IMR-90 (cell line): ENCODE results near the gene SMIM36. TPM values are rescaled to one million over a fixed set of nuclear protein-coding genes. Genes with fewer than 3 reads are reported as not detected.

ENCODE experiments used
- ATAC-seq: fragments of 200-7000 bp; cut with Tn5 transposase; 2 replicates; pipeline ENCODE4 v1.9.1; 2020; ENCODE audit warnings: low read depth, mild to moderate bottlenecking, moderate library complexity
- BruUV-seq: library from RNA; stranded (reverse); fragments of 400-500 nt; replicated peaks from 2 replicates; lab custom pipeline; 2021; lab: Mats Ljungman, UMichigan
- CTCF ChIA-PET: fragments of 300-600 bp; formaldehyde crosslinking; extraction: SDS; loops from one replicate; lab custom pipeline; 2021; ENCODE audit warnings: antibody characterized with exemption; lab: Yijun Ruan, JAX
- POLR2A ChIA-PET: fragments of 300-600 bp; sonication (Branson Sonifier 250); formaldehyde crosslinking; loops from one replicate; lab custom pipeline; 2022; ENCODE audit warnings: antibody characterized with exemption; ENCODE audit not compliant: unreplicated experiment; lab: Charles Lee
- DNase-seq: peaks from one replicate; pipeline ENCODE4 v3.0.0; 2013
- H2AFZ ChIP-seq: replicated peaks from 2 replicates; pipeline ENCODE3; 2013; ENCODE audit warnings: low read length, mild to moderate bottlenecking; ENCODE audit not compliant: poor library complexity
- H2AK5ac ChIP-seq: 2 replicates; pipeline ENCODE4 v1.6.1; 2013; ENCODE audit warnings: low read depth, low read length, inconsistent platforms
- H2AK9ac ChIP-seq: replicated peaks from 2 replicates; pipeline ENCODE3; 2013; ENCODE audit warnings: mild to moderate bottlenecking, low read depth, low read length, moderate library complexity; ENCODE audit not compliant: poor library complexity
- H2BK120ac ChIP-seq: 2 replicates; pipeline ENCODE4 v1.6.1; 2013; ENCODE audit warnings: low read depth, low read length, inconsistent platforms
- H2BK15ac ChIP-seq: 3 replicates; pipeline ENCODE4 v1.6.1; 2013; ENCODE audit warnings: low read depth, low read length, inconsistent platforms
- H2BK20ac ChIP-seq: 2 replicates; pipeline ENCODE4 v1.6.1; 2013; ENCODE audit warnings: low read depth, mild to moderate bottlenecking, inconsistent platforms, low read length, moderate library complexity
- H2BK5ac ChIP-seq: 2 replicates; pipeline ENCODE4 v1.6.1; 2013; ENCODE audit warnings: mild to moderate bottlenecking, low read depth, low read length, inconsistent platforms; ENCODE audit not compliant: poor library complexity, severe bottlenecking
- H3K14ac ChIP-seq: replicated peaks from 2 replicates; pipeline ENCODE4 v1.6.1; 2013; ENCODE audit warnings: low read depth, low read length, inconsistent platforms
- H3K18ac ChIP-seq: 2 replicates; pipeline ENCODE4 v1.6.1; 2013; ENCODE audit warnings: low read depth, low read length, control low read depth
- H3K23ac ChIP-seq: 2 replicates; pipeline ENCODE4 v1.6.1; 2013; ENCODE audit warnings: low read depth, low read length, inconsistent platforms
- H3K27ac ChIP-seq: 2 replicates; pipeline ENCODE4 v1.5.1; 2013; ENCODE audit warnings: mild to moderate bottlenecking, control low read depth, low read length; ENCODE audit not compliant: insufficient read depth
- H3K27me3 ChIP-seq: 2 replicates; pipeline ENCODE4 v1.6.1; 2013; ENCODE audit warnings: low read length; ENCODE audit not compliant: control insufficient read depth, insufficient read depth
- H3K36me3 ChIP-seq: 2 replicates; pipeline ENCODE4 v1.6.1; 2013; ENCODE audit warnings: low read length, mixed read lengths; ENCODE audit not compliant: control insufficient read depth, insufficient read depth
- H3K4ac ChIP-seq: 2 replicates; pipeline ENCODE4 v1.6.1; 2013; ENCODE audit warnings: low read depth, low read length, inconsistent platforms
- H3K4me1 ChIP-seq: 2 replicates; pipeline ENCODE4 v1.6.1; 2013; ENCODE audit warnings: low read length, mixed read lengths; ENCODE audit not compliant: control insufficient read depth, insufficient read depth
- H3K4me2 ChIP-seq: 2 replicates; pipeline ENCODE4 v1.6.1; 2013; ENCODE audit warnings: low read depth, mild to moderate bottlenecking, control low read depth, low read length, moderate library complexity
- H3K4me3 ChIP-seq: 2 replicates; pipeline ENCODE4 v1.5.1; 2013; ENCODE audit warnings: low read depth, mild to moderate bottlenecking, control low read depth, low read length, moderate library complexity; ENCODE audit not compliant: insufficient read depth
- H3K56ac ChIP-seq: 2 replicates; pipeline ENCODE4 v1.6.1; 2013; ENCODE audit warnings: low read length, inconsistent platforms; ENCODE audit not compliant: insufficient read depth; ENCODE audit errors: extremely low read depth
- H3K79me1 ChIP-seq, 2 experiments: 2 replicates each; pipeline ENCODE4 v1.6.1; 2013; ENCODE audit warnings: low read length in 2 of 2, inconsistent platforms in 1 of 2, low read depth in 1 of 2
- H3K9ac ChIP-seq: 2 replicates; pipeline ENCODE4 v1.6.1; 2013; ENCODE audit warnings: low read depth, low read length, control low read depth
- H3K9me1 ChIP-seq: 2 replicates; pipeline ENCODE4 v1.6.1; 2013; ENCODE audit warnings: low read length, inconsistent platforms; ENCODE audit not compliant: insufficient read depth
- H3K9me3 ChIP-seq: 2 replicates; pipeline ENCODE4 v1.6.1; 2013; ENCODE audit warnings: low read length; ENCODE audit not compliant: control insufficient read depth, insufficient read depth
- H4K20me1 ChIP-seq: 2 replicates; pipeline ENCODE4 v1.6.1; 2013; ENCODE audit warnings: low read length, inconsistent platforms; ENCODE audit not compliant: insufficient read depth
- H4K5ac ChIP-seq: 2 replicates; pipeline ENCODE4 v1.6.1; 2013; ENCODE audit warnings: mild to moderate bottlenecking, low read depth, low read length, control low read depth
- H4K8ac ChIP-seq, 2 experiments: 2 replicates each; pipeline ENCODE4 v1.6.1; 2013; ENCODE audit warnings: low read depth in 2 of 2, low read length in 2 of 2, control low read depth in 1 of 2, inconsistent platforms in 1 of 2
- H4K91ac ChIP-seq: 2 replicates; pipeline ENCODE4 v1.6.1; 2013; ENCODE audit warnings: low read depth, low read length, inconsistent platforms; ENCODE audit not compliant: insufficient read depth
- BHLHE40 ChIP-seq: fragments of 150-350 bp; IDR thresholded peaks from 2 replicates; pipeline ENCODE4 v1.6.1; 2016; ENCODE audit warnings: mild to moderate bottlenecking, low read depth, low read length
- CEBPB ChIP-seq: IDR thresholded peaks from 2 replicates; pipeline ENCODE4 v1.6.1; 2012; ENCODE audit warnings: low read depth, low read length, improper control_type of control experiment
- CHD1 ChIP-seq: IDR thresholded peaks from 2 replicates; pipeline ENCODE4 v1.6.1; 2012; ENCODE audit warnings: low read depth, low read length, improper control_type of control experiment
- CTCF ChIP-seq: conservative IDR thresholded peaks from 2 replicates; pipeline ENCODE4 v1.5.1; 2012; ENCODE audit warnings: mild to moderate bottlenecking, low read depth, low read length, improper control_type of control experiment
- ELK1 ChIP-seq: fragments of 150-350 bp; IDR thresholded peaks from 2 replicates; pipeline ENCODE4 v1.6.1; 2016; ENCODE audit warnings: low read depth, mild to moderate bottlenecking, low read length, moderate library complexity, borderline replicate concordance
- FOS ChIP-seq: fragments of 150-350 bp; IDR thresholded peaks from 2 replicates; pipeline ENCODE4 v1.6.1; 2016; ENCODE audit warnings: low read depth, low read length
- MAFK ChIP-seq: IDR thresholded peaks from 2 replicates; pipeline ENCODE4 v1.6.1; 2012; ENCODE audit warnings: low read depth, low read length, improper control_type of control experiment
- MAZ ChIP-seq: IDR thresholded peaks from 2 replicates; pipeline ENCODE4 v1.6.1; 2012; ENCODE audit warnings: low read depth, mild to moderate bottlenecking, low read length, improper control_type of control experiment, moderate library complexity, borderline replicate concordance
- MXI1 ChIP-seq: IDR thresholded peaks from 2 replicates; pipeline ENCODE4 v1.6.1; 2012; ENCODE audit warnings: low read depth, mild to moderate bottlenecking, low read length, moderate library complexity, borderline replicate concordance
- NFE2L2 ChIP-seq: fragments of 150-350 bp; IDR thresholded peaks from 2 replicates; pipeline ENCODE4 v1.6.1; 2016; ENCODE audit warnings: low read depth, mild to moderate bottlenecking, low read length
- POLR2A ChIP-seq: IDR thresholded peaks from 2 replicates; pipeline ENCODE4 v1.6.1; 2012; ENCODE audit warnings: mild to moderate bottlenecking, low read depth, low read length
- RAD21 ChIP-seq: IDR thresholded peaks from 2 replicates; pipeline ENCODE4 v1.6.1; 2012; ENCODE audit warnings: low read length, improper control_type of control experiment
- RCOR1 ChIP-seq: IDR thresholded peaks from 2 replicates; pipeline ENCODE4 v1.6.1; 2012; ENCODE audit warnings: mild to moderate bottlenecking, low read length, improper control_type of control experiment; ENCODE audit not compliant: insufficient replicate concordance
- RFX5 ChIP-seq: IDR thresholded peaks from 2 replicates; pipeline ENCODE4 v1.8.0; 2012; ENCODE audit warnings: low read depth, mild to moderate bottlenecking, low read length, moderate library complexity
- SMC3 ChIP-seq: fragments of 150-350 bp; IDR thresholded peaks from 2 replicates; pipeline ENCODE4 v1.6.1; 2016; ENCODE audit warnings: low read depth, mild to moderate bottlenecking, antibody characterized with exemption, low read length, moderate library complexity
- USF2 ChIP-seq: fragments of 150-350 bp; IDR thresholded peaks from 2 replicates; pipeline ENCODE4 v1.6.1; 2017; ENCODE audit warnings: mild to moderate bottlenecking, antibody characterized with exemption, low read length, low read depth
- whole genome bisulfite sequencing, 2 experiments: methylation state at CpG; one replicate each; pipeline versions ENCODE4 v1.1.5 to v1.1.7; 2013; ENCODE audit warnings: missing lambda C conversion rate in 2 of 2; ENCODE audit not compliant: insufficient read length in 1 of 2; ENCODE audit errors: extremely low coverage in 2 of 2; 5-methylcytosine and 5-hydroxymethylcytosine counted together
- dilution Hi-C: fragments of 300-500 bp; cut with HindIII; formaldehyde crosslinking; loops from one replicate; pipeline ENCODE4 v1.14.3; 2018; ENCODE audit warnings: low sequenced_read_pairs; ENCODE audit not compliant: unreplicated experiment
- in situ Hi-C: fragments of 300-500 bp; cut with MboI; formaldehyde crosslinking; loops from 3 replicates; pipeline ENCODE4 v1.14.3; 2019; ENCODE audit warnings: low sequenced_read_pairs, inconsistent platforms, mixed read lengths
- intact Hi-C: fragments of 100-400 bp; cut with micrococcal nuclease; formaldehyde crosslinking; loops from 2 replicates; pipeline ENCODE4 v1.10.0; 2022
- polyA plus RNA-seq, 3 experiments: library from polyadenylated mRNA; depleted of rRNA; stranded (reverse); fragments of >200 nt; gene quantifications; 2 replicates each; pipeline ENCODE4 v1.2.3, GENCODE V29; 2012; ENCODE audit warnings: low replicate concordance in 1 of 3
- total RNA-seq: library from RNA; depleted of rRNA; stranded (reverse); fragments of >200 nt; gene quantifications from 2 replicates; pipeline ENCODE4 v1.2.3, GENCODE V29; 2012

SMIM36 gene
- total and polyA plus RNA-seq, 2 of the 4 experiments (the other 2 are of a cell fraction), result not detected

- H3K27ac ChIP-seq, result no peak overlapping the region
- H4K91ac ChIP-seq, result no peak overlapping the region
- H3K9ac ChIP-seq, result no peak overlapping the region
- no TSS peak for BruUV-seq
- no peaks in the 10 kb centered on the region for H3K4me1 ChIP-seq
- no peak overlapping the region for H3K23ac ChIP-seq
- no peak overlapping the region for H3K14ac ChIP-seq
- no peak overlapping the region for H2AK5ac ChIP-seq
- in situ Hi-C loops (no loop called here), intact Hi-C loops (no loop called here), dilution Hi-C loops (no loop called here)
- H2AK9ac ChIP-seq, result no peak overlapping the region
- no peaks in the 10 kb centered on the region for H3K27me3 ChIP-seq
- H3K79me1 ChIP-seq, result no peaks in the 10 kb centered on the region
- no peak overlapping the region for H3K56ac ChIP-seq
- H2BK20ac ChIP-seq, result no peak overlapping the region
- no peak overlapping the region for H2AFZ ChIP-seq
- CTCF ChIA-PET, result no interaction called here
- POLR2A ChIA-PET, result no interaction called here
- no peaks in the 10 kb centered on the region for H4K20me1 ChIP-seq
- WGBS, 2 experiments, result no CpG with 5 or more reads among the region's 4 CpGs
- no peak overlapping the region for H4K8ac ChIP-seq
- H3K18ac ChIP-seq, result no peak overlapping the region
- no peak for ATAC-seq
- no peaks in the 10 kb centered on the region for H3K9me1 ChIP-seq
- no peak overlapping the region for H2BK5ac ChIP-seq
- H3K4ac ChIP-seq, result no peak overlapping the region
- no peak overlapping the region for H2BK120ac ChIP-seq
- no peaks in the 10 kb centered on the region for H3K9me3 ChIP-seq
- no peak overlapping the region for H2BK15ac ChIP-seq
- H3K36me3 ChIP-seq, result no peaks in the 10 kb centered on the region
- peak; percentile 16 for DNase-seq
- H3K4me3 ChIP-seq, result no peak overlapping the region
- TF ChIP-seq CHD1 (no peak), ELK1 (no peak), BHLHE40 (no peak), RFX5 (no peak), MXI1 (no peak), NFE2L2 (no peak), POLR2A (no peak), CEBPB (no peak), USF2 (no peak), RCOR1 (no peak), RAD21 (no peak), MAFK (no peak), FOS (no peak), SMC3 (no peak), CTCF (no peak), MAZ (no peak)
- no peak overlapping the region for H4K5ac ChIP-seq
- H3K4me2 ChIP-seq, result no peak overlapping the region
These were observed 29.3 kb upstream of the SMIM36 start for GRCh38 chr17:55540414-55541091.
